SU-DHL-6 (cell line): ENCODE measurements around the gene SELENOO.

Experiments used
- CTCF ChIP-seq: fragments of 200-600 bp; sonication (generic); IDR thresholded peaks from one replicate; pipeline ENCODE4 v1.5.1; 2017; ENCODE audit warnings: antibody characterized with exemption, mild to moderate bottlenecking, low read length, moderate library complexity; ENCODE audit not compliant: insufficient read depth, poor library complexity, severe bottlenecking
- EZH2phosphoT487 ChIP-seq: fragments of 200-600 bp; sonication (generic), shearing (Covaris generic); conservative IDR thresholded peaks from 2 replicates; pipeline ENCODE4 v1.6.1; 2018; ENCODE audit warnings: mild to moderate bottlenecking, antibody characterized with exemption, low read length, moderate library complexity, mixed read lengths

DNA sequence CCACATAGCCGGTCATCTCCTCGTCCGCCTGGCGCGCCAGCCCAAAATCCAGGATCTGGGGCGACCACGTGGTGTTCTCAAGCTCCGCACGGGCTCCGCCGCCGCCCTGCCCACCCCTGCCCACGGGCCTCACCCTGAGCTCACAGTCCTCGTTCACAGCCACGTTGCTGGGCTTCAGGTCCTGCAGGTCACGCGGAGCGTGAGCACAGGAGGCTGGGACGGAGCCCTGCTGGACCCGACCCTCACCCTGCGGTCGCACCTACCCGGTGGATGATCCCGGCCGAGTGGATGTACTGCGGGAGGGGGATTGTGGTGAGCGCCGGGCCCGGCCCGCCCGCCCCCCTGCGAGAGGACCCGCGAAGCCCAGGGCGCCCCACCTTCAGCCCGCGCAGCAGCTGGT is 66.2 kb downstream of the SELENOO start:
- TF ChIP-seq CTCF (no peak), EZH2phosphoT487 (no peak)
